Measurements from ENCODE around the gene HMGA1. TPM values are rescaled to one million over a fixed set of nuclear protein-coding genes. Genes with fewer than 3 reads are reported as not detected.

The HMGA1 gene
- total and polyA plus RNA-seq, 2 of the 13 experiments (the other 11 are each of a cell fraction or from before 2014, with no cell fraction given) = 117 to 145 TPM

GRCh38 chr6:34223956-34224940 is 12.4 kb upstream of the HMGA1 start (continued):
- no peak for TF ChIP-seq ZBTB10 (CRISPR knock-in tag; IDR thresholded peaks at IDR 0.05; ENCODE audit: borderline replicate concordance)
- no peak for TF ChIP-seq TSC22D2 (CRISPR knock-in tag; IDR thresholded peaks at IDR 0.05; ENCODE audit: borderline replicate concordance)
- TF ChIP-seq BRD4 (CRISPR knock-in tag; IDR thresholded peaks at IDR 0.05) = no peak
- peak; percentile 70; the same call in 1 of the 2 replicates for TF ChIP-seq DNMT1 (CRISPR knock-in tag; IDR thresholded peaks at IDR 0.05)
- 0 out of 2 replicates have a peak, but pooled peaks have one; percentile 41 for TF ChIP-seq ZNF337 (CRISPR knock-in tag; IDR thresholded peaks at IDR 0.05; ENCODE audit: borderline replicate concordance, low read depth)
- TF ChIP-seq RFX5 (IDR thresholded peaks at IDR 0.05; ENCODE audit: low read depth, low read length) = no peak
- TF ChIP-seq CENPX (CRISPR knock-in tag; IDR thresholded peaks at IDR 0.05) = no peak
- no peak; the same call in 1 of the 2 replicates for TF ChIP-seq ZBTB26 (CRISPR knock-in tag; IDR thresholded peaks at IDR 0.05; ENCODE audit: borderline replicate concordance)
- TF ChIP-seq PHF20 (CRISPR knock-in tag; IDR thresholded peaks at IDR 0.05) = peak; percentile 36; the same call in 1 of the 2 replicates
- TF ChIP-seq ZNF576 (CRISPR knock-in tag; IDR thresholded peaks at IDR 0.05) = no peak; the same call in 1 of the 2 replicates
- TF ChIP-seq ZNF232 (CRISPR knock-in tag; IDR thresholded peaks at IDR 0.05; ENCODE audit: borderline replicate concordance) = no peak
- TF ChIP-seq ZNF556 (CRISPR knock-in tag; IDR thresholded peaks at IDR 0.05; ENCODE audit: borderline replicate concordance) = 0 out of 2 replicates have a peak, but pooled peaks have one; percentile 37
- TF ChIP-seq GATA4 (IDR thresholded peaks at IDR 0.05; ENCODE audit: borderline replicate concordance, low read depth) = no peak
- TF ChIP-seq MLLT10 (CRISPR knock-in tag; IDR thresholded peaks at IDR 0.05) = no peak
- no peak for TF ChIP-seq SOX5 (CRISPR knock-in tag; IDR thresholded peaks at IDR 0.05; ENCODE audit: borderline replicate concordance)
- no peak; the same call in 1 of the 2 replicates for TF ChIP-seq KLF12 (CRISPR knock-in tag; IDR thresholded peaks at IDR 0.05; ENCODE audit: borderline replicate concordance)
- TF ChIP-seq ZNF142 (CRISPR knock-in tag; IDR thresholded peaks at IDR 0.05) = peak; percentile 77; the same call in 1 of the 2 replicates
- no peak for TF ChIP-seq ZNF839 (CRISPR knock-in tag; IDR thresholded peaks at IDR 0.05; ENCODE audit: borderline replicate concordance)

Data from HepG2 (cell line).